Activated CD8-positive, alpha-beta T cell treated with anti-CD3 and anti-CD28 coated beads for 36 hours (primary cell): ENCODE measurements around the gene COL1A1. TPM values are rescaled to one million over a fixed set of nuclear protein-coding genes. Genes with fewer than 3 reads are reported as not detected.

Experiments
- ATAC-seq: fragments of 200-7000 bp; cut with Tn5 transposase; one replicate; pipeline ENCODE4 v1.10.0; 2021; ENCODE audit warnings: mild to moderate bottlenecking, moderate library complexity
- CTCF ChIA-PET: fragments of 350-600 bp; sonication (Branson Sonifier 250); formaldehyde crosslinking; loops from one replicate; lab custom pipeline; 2021; ENCODE audit warnings: antibody characterized with exemption; lab: Charles Lee
- POLR2A ChIA-PET: fragments of 350-600 bp; sonication (Branson Sonifier 250); formaldehyde crosslinking; loops from one replicate; lab custom pipeline; 2021; ENCODE audit warnings: antibody characterized with exemption; lab: Charles Lee
- DNase-seq: peaks from one replicate; pipeline ENCODE4 v3.0.0-alpha.2; 2020
- H3K27ac Mint-ChIP-seq: one replicate; pipeline ENCODE4 v1.8.0; 2021; ENCODE audit warnings: mild to moderate bottlenecking, mixed read lengths
- H3K27me3 Mint-ChIP-seq: one replicate; pipeline ENCODE4 v1.8.0; 2021; ENCODE audit warnings: mixed read lengths
- H3K36me3 Mint-ChIP-seq: one replicate; pipeline ENCODE4 v1.8.0; 2021; ENCODE audit warnings: low read depth, mixed read lengths
- H3K4me1 Mint-ChIP-seq: one replicate; pipeline ENCODE4 v1.8.0; 2021; ENCODE audit warnings: low read depth, mixed read lengths
- H3K4me3 Mint-ChIP-seq: one replicate; pipeline ENCODE4 v1.8.0; 2021; ENCODE audit warnings: mild to moderate bottlenecking, moderate library complexity, mixed read lengths
- H3K9me3 Mint-ChIP-seq: one replicate; pipeline ENCODE4 v1.8.0; 2021; ENCODE audit warnings: mixed read lengths
- intact Hi-C: fragments of 100-400 bp; cut with micrococcal nuclease; formaldehyde crosslinking; loops from one replicate; pipeline ENCODE4 v1.10.0; 2022
- total RNA-seq, 2 experiments: library from RNA; stranded (reverse); gene quantifications; one replicate each; pipeline ENCODE4 v1.2.3, GENCODE V29; 2021
- TF ChIP-seq, protein P1 (sequence below): fragments of 200-600 bp; IDR thresholded peaks from one replicate; pipeline ENCODE4 v1.8.0; 2022; ENCODE audit warnings: antibody characterized with exemption, mild to moderate bottlenecking

COL1A1 gene
- total RNA-seq, 2 experiments from 2014 or later, result 0.92 to 1.0 TPM

DNA sequence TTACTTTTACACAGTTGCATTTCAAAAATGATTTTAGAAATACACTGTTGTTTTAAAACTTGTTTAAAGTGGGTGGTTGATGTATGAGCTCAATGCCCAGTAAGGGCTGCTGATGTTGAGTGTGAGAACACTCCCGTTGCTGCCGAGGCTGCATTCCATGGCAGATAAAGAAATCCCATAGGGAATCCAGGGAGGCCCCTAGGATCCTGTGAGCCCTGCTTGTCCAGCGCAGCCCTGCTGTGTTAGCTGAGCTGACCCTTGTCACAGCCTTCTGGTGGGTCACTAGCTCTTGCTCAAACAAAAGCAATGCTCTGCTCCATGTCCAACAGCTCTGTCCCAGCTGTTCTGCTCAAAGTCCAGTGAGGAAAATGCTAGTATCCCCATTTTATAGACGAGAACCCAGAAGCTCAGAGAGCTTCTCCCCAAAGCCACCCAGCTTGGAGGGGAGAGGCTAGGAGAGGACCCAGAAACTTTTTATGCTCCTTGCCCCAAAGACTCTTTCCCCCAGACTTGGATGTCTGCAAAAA, 18.6 kb upstream of the COL1A1 start:
- H3K4me1 Mint-ChIP-seq, result peaks cover 4% of the 10 kb centered on the region
- ATAC-seq, result no peak
- DNase-seq, result no peak
- H3K27ac Mint-ChIP-seq, result no peak overlapping the region
- H3K27me3 Mint-ChIP-seq, result no peaks in the 10 kb centered on the region
- peaks cover 5% of the 10 kb centered on the region for H3K9me3 Mint-ChIP-seq
- ChIA-PET POLR2A (interaction anchor here (0.7 to 1.5 kb wide), 2 partner anchors 18 to 71 kb away, joined by 3 read pairs; no protein-coding TSS in a partner anchor), CTCF (interaction anchor here (3.2 to 11.5 kb wide), 2 partner anchors 8 to 17 kb away, joined by 12 to 111 read pairs; partner anchors contain the start of gene COL1A1)
- no peaks in the 10 kb centered on the region for H3K36me3 Mint-ChIP-seq
- TF ChIP-seq, protein P1, sequence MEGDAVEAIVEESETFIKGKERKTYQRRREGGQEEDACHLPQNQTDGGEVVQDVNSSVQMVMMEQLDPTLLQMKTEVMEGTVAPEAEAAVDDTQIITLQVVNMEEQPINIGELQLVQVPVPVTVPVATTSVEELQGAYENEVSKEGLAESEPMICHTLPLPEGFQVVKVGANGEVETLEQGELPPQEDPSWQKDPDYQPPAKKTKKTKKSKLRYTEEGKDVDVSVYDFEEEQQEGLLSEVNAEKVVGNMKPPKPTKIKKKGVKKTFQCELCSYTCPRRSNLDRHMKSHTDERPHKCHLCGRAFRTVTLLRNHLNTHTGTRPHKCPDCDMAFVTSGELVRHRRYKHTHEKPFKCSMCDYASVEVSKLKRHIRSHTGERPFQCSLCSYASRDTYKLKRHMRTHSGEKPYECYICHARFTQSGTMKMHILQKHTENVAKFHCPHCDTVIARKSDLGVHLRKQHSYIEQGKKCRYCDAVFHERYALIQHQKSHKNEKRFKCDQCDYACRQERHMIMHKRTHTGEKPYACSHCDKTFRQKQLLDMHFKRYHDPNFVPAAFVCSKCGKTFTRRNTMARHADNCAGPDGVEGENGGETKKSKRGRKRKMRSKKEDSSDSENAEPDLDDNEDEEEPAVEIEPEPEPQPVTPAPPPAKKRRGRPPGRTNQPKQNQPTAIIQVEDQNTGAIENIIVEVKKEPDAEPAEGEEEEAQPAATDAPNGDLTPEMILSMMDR, result no peak
- intact Hi-C loops, result no loop called here
- H3K4me3 Mint-ChIP-seq, result no peak overlapping the region

DNA sequence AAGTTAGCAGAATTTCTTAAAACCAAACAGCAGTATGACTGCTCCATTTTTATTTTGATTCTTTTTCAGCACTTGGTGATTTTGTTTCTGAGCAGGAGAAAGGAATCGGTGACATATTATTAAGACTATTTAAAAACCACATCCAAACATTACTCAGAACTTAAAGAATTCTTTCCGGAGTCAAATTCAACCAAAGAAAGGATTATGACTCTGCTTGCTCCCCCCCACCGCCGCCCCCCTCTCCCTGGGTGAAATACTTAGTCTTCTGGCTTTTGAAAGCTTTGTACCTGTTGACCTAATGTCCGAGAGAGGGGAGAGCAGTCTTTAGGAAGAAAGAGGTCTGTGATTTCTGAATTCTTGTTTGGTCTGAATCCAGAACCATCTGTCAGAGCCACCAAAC, 17.9 kb upstream of the COL1A1 start:
- H3K9me3 Mint-ChIP-seq, result no peaks in the 10 kb centered on the region
- H3K36me3 Mint-ChIP-seq, result no peaks in the 10 kb centered on the region
- intact Hi-C loops, result no loop called here
- TF ChIP-seq, protein P1, result no peak
- no peak overlapping the region for H3K4me3 Mint-ChIP-seq
- DNase-seq, result no peak
- ATAC-seq, result no peak
- ChIA-PET CTCF (interaction anchor here (1.0 to 11.5 kb wide), 2 partner anchors 17 to 50 kb away, joined by 3 to 111 read pairs; partner anchors contain the start of gene COL1A1), POLR2A (interaction anchor here (0.7 to 1.5 kb wide), 2 partner anchors 19 to 72 kb away, joined by 3 read pairs; no protein-coding TSS in a partner anchor)
- H3K4me1 Mint-ChIP-seq, result peaks cover 4% of the 10 kb centered on the region
- H3K27me3 Mint-ChIP-seq, result peaks cover under 1% of the 10 kb centered on the region
- H3K27ac Mint-ChIP-seq, result no peak overlapping the region

DNA sequence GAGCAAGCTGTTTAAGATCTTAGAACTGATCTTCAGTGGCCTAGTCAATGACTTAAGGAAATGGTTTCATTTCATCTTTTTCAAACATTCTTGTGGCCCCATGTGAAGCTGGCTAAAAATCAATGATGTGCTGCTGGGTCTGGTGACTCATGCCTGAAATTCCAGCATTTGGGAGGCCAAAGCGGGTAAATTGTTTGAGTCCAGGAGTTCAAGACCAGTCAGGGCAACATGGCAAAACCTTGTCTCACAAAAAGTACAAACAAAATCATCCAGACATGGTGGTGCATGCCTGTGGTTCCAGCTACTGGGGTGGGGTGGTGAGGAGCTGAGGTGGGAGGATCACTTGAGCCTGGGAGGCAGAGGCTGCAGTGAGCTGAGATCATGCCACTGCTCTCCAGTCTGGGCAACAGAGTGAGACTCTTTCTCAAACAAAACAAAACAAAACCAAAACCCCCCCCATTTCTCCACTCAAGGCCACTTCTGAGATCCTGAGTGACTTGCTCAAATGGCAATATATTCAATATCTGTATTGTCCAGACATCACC, 17.4 kb upstream of the COL1A1 start:
- intact Hi-C loops, result no loop called here
- POLR2A ChIA-PET, result interaction anchor here (1.5 kb wide), 1 partner anchor 73 kb away, joined by 3 read pairs; no protein-coding TSS in a partner anchor
- Mint-ChIP-seq H3K36me3 (no peaks in the 10 kb centered on the region), H3K4me1 (peaks cover 4% of the 10 kb centered on the region), H3K27ac (no peak overlapping the region), H3K4me3 (no peak overlapping the region), H3K27me3 (peaks cover 2% of the 10 kb centered on the region), H3K9me3 (no peaks in the 10 kb centered on the region)
- no peak for ATAC-seq
- CTCF ChIA-PET, result interaction anchor here (0.6 to 11.5 kb wide), 3 partner anchors 16 to 78 kb away, joined by 3 to 111 read pairs (median 3); partner anchors contain the start of gene COL1A1
- DNase-seq, result no peak
- TF ChIP-seq, protein P1, result no peak

DNA sequence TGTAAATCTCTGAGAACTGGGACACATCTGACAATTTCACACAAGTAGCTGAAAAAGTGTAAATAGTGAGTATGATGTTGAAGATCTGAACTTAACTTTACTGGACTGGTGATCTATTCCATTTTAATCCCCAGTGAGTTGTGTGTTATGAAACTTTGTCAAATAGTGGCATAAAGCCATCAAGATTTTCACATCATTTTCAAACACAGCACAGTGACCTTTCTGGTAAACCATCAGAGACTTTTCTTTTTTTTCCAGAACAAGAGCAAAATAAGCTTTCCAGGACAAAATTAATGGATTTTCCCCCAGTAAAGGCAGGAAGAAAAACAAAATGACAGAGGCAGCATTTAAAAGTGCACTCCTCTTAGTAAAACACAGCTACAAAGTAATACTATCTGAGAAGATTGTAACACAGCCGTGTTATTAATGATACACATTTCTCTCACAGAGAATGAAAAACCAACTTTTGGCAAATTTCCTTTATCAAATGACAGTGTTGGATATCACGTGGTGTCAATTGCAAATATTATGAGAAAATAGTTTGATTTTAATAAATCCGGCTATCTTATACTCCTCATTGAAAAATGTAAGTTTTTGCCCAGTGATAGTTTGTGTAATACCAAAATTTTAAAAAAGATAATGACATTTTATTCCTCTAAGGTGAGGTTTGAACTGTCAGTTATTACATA, 16.8 kb upstream of the COL1A1 start:
- ChIA-PET CTCF (interaction anchor here (0.6 to 11.5 kb wide), 6 partner anchors 16 to 191 kb away, joined by 3 to 111 read pairs (median 3); partner anchors contain the start of gene COL1A1), POLR2A (no interaction called here)
- intact Hi-C loops, result no loop called here
- Mint-ChIP-seq H3K27ac (no peak overlapping the region), H3K36me3 (no peaks in the 10 kb centered on the region), H3K9me3 (no peaks in the 10 kb centered on the region), H3K4me3 (no peak overlapping the region), H3K4me1 (peaks cover 6% of the 10 kb centered on the region), H3K27me3 (peaks cover 2% of the 10 kb centered on the region)
- DNase-seq, result no peak
- no peak for ATAC-seq
- TF ChIP-seq, protein P1, result no peak
